ENCODE measurements around the gene TBX6.

Gene TBX6

GRCh38 chr16:30092373-30093010, 768 bp upstream of the TBX6 start:
- Histone ChIP-seq H3K79me2 (ENCODE audit: insufficient read depth, low read length) (no peaks in the 10 kb centered on the region), H3K36me3 (ENCODE audit: insufficient read depth, low read length) (peaks cover 14% of the 10 kb centered on the region; the same call in 1 of the 2 replicates), H3K9me2 (ENCODE audit: low read depth, low read length) (no peaks in the 10 kb centered on the region), H3K4me1 (ENCODE audit: insufficient read depth, low read length, severe bottlenecking) (peaks cover 62% of the 10 kb centered on the region), H3K4me2 (ENCODE audit: low read length) (peak overlapping the region; percentile 87), H3K4me3 (ENCODE audit: low read depth, low read length, poor library complexity, severe bottlenecking) (peak overlapping the region; percentile 64), H3K27me3 (ENCODE audit: insufficient read depth, low read length) (no peaks in the 10 kb centered on the region), H3F3A (ENCODE audit: insufficient read depth, low read length) (no peaks in the 10 kb centered on the region; the same call in 1 of the 2 replicates), H4K20me1 (ENCODE audit: insufficient read depth, low read length) (no peaks in the 10 kb centered on the region), H3K9me3 (ENCODE audit: low read length) (peaks cover 10% of the 10 kb centered on the region), H3K9ac (ENCODE audit: low read length) (peak overlapping the region; percentile 84), H3K27ac (ENCODE audit: low read depth, low read length, poor library complexity, severe bottlenecking) (peak overlapping the region; percentile 91), H2AFZ (ENCODE audit: low read length) (no peak overlapping the region)
- peak; percentile 93 for TF ChIP-seq CTCF (IDR thresholded peaks at IDR 0.05; ENCODE audit: low read length)
- TF ChIP-seq EZH2 (IDR thresholded peaks at IDR 0.05; ENCODE audit: borderline replicate concordance, low read length) = no peak

DNA sequence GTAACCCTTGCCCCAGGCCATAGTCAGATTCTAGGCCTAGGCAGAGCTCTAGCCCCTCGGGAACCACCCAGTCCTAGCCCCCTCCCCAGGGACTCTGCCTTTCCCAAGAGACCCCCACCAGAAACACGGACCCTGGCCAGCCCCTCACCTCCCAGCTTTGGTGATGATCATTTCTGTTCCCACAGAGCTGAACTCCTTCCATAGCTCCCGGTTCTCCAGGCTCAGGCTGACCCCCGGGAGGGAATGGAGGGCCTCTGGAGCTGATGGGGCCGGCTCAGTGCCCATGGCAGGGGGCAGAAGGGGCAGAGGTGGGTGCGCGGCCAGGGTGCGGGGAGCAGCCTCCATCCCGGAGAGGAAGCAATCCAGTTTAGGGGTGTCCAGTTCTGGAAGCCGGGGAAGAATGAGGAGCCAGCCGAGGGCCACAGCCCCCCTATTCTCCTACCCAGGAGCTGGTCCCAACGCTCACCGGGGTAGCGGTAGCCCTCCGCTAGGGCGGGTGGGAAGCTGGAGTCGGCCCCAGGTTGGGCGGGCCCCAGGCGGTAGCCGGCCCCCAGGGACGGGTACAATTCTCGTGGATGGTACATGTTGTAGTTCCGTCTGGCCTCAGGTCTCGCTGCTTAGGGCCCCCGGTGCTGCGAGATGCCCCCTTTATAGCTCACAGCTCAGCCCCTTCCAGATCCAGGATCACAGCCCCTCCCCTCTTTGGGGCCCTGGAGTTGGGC, 953 bp downstream of the TBX6 start:
- TF ChIP-seq EZH2 (IDR thresholded peaks at IDR 0.05; ENCODE audit: borderline replicate concordance, low read length) (no peak), CTCF (IDR thresholded peaks at IDR 0.05; ENCODE audit: low read length) (no peak)
- Histone ChIP-seq H3K9ac (ENCODE audit: low read length) (peak overlapping the region; percentile 63), H3K4me1 (ENCODE audit: insufficient read depth, low read length, severe bottlenecking) (peaks cover 58% of the 10 kb centered on the region), H3K27me3 (ENCODE audit: insufficient read depth, low read length) (no peaks in the 10 kb centered on the region), H3K27ac (ENCODE audit: low read depth, low read length, poor library complexity, severe bottlenecking) (peak overlapping the region; percentile 57), H3K9me2 (ENCODE audit: low read depth, low read length) (no peaks in the 10 kb centered on the region), H3K9me3 (ENCODE audit: low read length) (no peaks in the 10 kb centered on the region), H4K20me1 (ENCODE audit: insufficient read depth, low read length) (no peaks in the 10 kb centered on the region), H3K4me3 (ENCODE audit: low read depth, low read length, poor library complexity, severe bottlenecking) (peak overlapping the region; percentile 64), H2AFZ (ENCODE audit: low read length) (no peak overlapping the region), H3K36me3 (ENCODE audit: insufficient read depth, low read length) (peaks cover 12% of the 10 kb centered on the region; the same call in 1 of the 2 replicates), H3F3A (ENCODE audit: insufficient read depth, low read length) (no peaks in the 10 kb centered on the region; the same call in 1 of the 2 replicates), H3K79me2 (ENCODE audit: insufficient read depth, low read length) (no peaks in the 10 kb centered on the region), H3K4me2 (ENCODE audit: low read length) (peak overlapping the region; percentile 87)

GRCh38 chr16:30088832-30089624, 2.7 kb downstream of the TBX6 start:
- Histone ChIP-seq H3K9me3 (ENCODE audit: low read length) (no peaks in the 10 kb centered on the region), H3K27ac (ENCODE audit: low read depth, low read length, poor library complexity, severe bottlenecking) (peak overlapping the region; percentile 57), H3K4me2 (ENCODE audit: low read length) (no peak overlapping the region), H3K9me2 (ENCODE audit: low read depth, low read length) (no peaks in the 10 kb centered on the region), H4K20me1 (ENCODE audit: insufficient read depth, low read length) (no peaks in the 10 kb centered on the region), H2AFZ (ENCODE audit: low read length) (no peak overlapping the region), H3F3A (ENCODE audit: insufficient read depth, low read length) (no peaks in the 10 kb centered on the region; the same call in 1 of the 2 replicates), H3K27me3 (ENCODE audit: insufficient read depth, low read length) (no peaks in the 10 kb centered on the region), H3K4me3 (ENCODE audit: low read depth, low read length, poor library complexity, severe bottlenecking) (no peak overlapping the region), H3K36me3 (ENCODE audit: insufficient read depth, low read length) (peaks cover 20% of the 10 kb centered on the region), H3K79me2 (ENCODE audit: insufficient read depth, low read length) (no peaks in the 10 kb centered on the region), H3K9ac (ENCODE audit: low read length) (no peak overlapping the region), H3K4me1 (ENCODE audit: insufficient read depth, low read length, severe bottlenecking) (peaks cover 41% of the 10 kb centered on the region)
- TF ChIP-seq EZH2 (IDR thresholded peaks at IDR 0.05; ENCODE audit: borderline replicate concordance, low read length) = no peak
- no peak for TF ChIP-seq CTCF (IDR thresholded peaks at IDR 0.05; ENCODE audit: low read length)
